Hair follicle dermal papilla cell (primary cell): ENCODE results near the gene LMAN2. TPM values are rescaled to one million over a fixed set of nuclear protein-coding genes. Genes with fewer than 3 reads are reported as not detected.

ENCODE experiments used
- total RNA-seq: library from RNA; depleted of rRNA; stranded (reverse); fragments of >200 nt; gene quantifications from 2 replicates; pipeline ENCODE4 v1.2.3, GENCODE V29; 2012

Gene LMAN2, protein sequence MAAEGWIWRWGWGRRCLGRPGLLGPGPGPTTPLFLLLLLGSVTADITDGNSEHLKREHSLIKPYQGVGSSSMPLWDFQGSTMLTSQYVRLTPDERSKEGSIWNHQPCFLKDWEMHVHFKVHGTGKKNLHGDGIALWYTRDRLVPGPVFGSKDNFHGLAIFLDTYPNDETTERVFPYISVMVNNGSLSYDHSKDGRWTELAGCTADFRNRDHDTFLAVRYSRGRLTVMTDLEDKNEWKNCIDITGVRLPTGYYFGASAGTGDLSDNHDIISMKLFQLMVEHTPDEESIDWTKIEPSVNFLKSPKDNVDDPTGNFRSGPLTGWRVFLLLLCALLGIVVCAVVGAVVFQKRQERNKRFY
- 234 and 285 TPM in 2 replicates for total RNA-seq

DNA sequence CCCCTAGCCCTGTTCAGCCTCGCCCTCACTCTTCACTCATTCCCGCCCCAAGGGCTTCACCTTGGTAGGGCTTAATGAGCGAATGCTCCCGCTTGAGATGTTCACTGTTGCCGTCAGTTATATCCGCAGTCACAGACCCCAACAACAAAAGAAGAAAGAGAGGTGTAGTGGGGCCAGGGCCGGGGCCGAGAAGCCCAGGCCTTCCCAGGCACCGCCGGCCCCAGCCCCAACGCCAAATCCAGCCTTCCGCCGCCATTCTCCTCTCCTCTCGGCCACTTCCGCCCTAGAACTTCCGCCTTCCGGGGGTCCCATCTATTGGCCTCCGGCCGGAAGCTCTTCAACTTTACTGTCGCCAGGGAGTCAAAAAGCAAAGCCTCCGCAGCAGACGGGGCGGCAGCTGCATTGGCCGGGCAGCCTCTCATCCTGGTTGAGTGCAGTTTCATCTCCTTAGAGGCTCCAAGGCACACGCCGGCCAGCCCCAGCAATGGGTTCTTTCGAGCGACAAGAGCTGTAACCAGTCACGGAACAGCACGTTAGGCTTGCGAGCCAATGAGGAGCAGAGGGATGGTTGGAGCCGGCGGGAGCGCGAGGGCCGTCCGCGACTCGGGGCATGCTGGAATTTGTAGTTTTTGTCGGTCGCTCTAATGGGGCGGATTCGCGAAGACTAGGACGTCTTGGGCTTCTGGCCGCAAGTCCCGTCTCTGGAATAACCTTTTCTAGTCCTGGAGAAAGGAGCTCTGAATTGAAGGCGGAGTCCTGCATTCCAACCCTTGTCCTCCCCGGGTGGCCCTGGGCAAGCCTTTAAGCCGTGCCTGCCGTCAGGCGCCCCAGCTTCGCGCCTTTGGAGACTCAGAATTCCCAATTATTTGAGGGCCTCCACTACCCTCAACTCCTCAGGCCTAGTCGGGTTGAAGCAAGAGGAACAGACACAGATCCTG lies at the start of gene LMAN2:
TSS of gene LMAN2 (minus strand) at position 277 of the 938 bp plus-strand sequence. CDS start at position 256, 21 bp downstream.

DNA sequence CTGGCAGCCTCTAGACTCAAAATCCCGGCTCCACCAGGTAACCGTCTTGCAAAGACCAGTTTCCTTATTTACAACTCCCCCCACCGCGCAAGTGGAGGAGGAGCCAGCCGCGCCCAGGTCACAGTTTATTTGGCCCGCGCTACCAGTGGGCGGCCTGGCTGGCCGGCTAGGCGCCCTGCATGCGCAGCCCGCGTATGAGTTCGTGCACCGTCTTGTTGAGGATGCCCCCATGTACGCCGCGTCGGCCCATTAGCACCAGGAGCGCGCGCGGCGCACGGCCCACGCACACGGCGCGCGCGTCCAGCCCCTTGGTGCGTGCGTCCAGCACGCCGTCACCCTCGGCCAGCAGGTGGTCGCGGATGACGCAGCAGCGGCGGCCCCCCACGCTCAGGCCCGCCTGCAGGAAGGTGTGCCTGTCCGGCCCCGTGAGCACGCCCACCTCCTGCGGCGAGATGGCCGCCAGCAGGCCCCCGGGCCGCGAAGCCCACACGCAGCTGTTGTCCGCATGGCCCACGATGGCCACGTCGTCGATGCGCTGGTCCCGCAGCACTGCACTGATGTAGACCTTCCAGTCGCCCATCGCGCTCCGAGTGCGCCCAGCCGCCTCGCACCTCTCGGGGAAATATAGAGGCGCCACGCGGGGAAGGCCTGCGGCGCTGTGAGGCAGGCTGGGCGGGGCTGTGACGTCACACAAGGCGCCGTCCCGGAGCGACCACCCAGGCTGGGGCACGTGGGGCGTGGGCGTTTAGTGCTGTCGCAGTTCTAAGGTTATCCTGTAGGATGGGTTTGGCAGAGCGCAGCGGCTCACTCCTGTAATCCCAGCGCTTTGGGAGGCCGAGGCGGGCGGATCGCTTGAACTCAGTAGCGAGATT lies 48.8 kb upstream of the LMAN2 start, which contains the start of gene PFN3:
TSS of gene PFN3 (minus strand) at position 665 of the 872 bp plus-strand sequence. CDS start at position 580, 85 bp downstream.

DNA sequence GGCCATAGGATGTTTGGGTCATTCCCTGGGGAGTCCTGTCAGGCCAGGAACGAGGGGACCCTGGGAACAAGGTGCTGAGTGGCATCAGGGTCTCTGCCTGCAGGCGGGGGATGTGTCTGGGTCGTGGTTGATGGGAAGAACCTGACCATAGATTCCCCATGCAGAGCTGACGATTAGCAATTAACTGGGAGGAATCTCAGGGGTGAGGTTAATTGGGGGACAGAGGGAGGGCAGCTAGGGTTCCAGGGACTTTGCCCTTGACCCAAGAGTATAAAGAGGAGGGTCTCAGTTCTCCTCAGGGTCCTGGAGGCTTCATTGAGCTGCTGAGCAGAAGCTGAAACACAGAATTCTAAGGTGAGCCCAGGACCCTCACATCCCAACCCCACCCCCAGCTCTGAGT lies 32.7 kb upstream of the LMAN2 start, which contains the start of gene SLC34A1:
TSS of gene SLC34A1 (plus strand) at position 301 of the 400 bp plus-strand sequence. CDS start 1,308 bp downstream, outside the sequence.

DNA sequence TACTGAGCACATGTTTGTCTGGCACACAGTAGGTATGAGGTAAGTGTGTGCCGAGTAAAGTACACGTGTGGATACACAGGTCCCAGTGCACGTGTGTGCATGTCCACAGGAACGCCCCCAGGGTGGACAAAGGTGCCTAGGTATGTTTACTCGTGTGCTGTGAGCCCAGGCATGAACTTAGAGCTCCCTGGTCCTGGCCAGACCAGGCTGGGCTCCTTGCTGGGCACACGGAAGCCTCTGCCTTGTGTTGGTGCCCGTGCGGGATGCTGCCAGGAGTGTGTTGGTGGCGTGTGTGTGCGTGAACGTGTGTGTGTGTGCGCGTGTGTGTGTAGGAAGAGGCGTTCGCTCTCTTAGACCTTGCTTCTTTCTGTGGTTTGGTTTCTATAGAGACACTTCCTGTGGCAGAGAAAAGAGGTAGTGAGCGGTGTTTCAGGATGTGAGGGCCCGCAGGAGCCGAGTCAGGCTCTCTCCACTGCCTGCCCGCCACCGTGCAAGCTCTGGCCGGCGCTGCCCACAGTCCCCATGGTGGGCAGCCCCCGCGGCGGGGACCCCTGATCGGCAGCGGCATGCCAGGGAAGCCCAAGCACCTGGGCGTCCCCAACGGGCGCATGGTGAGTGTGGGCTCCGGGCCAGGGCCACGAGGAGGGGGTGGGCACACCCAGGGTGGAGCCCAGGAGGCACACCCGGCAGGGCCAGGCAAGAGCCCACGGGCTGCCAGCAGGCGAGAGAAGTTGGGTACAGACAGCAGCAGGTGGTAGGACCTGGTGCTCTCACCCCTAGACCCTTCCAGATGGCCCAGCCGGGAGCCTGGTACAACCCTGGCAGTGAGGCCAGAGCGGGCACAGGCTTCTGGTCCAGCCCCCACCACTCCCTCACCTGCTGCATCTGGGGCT lies 6.2 kb upstream of the LMAN2 start, which contains the start of gene RGS14:
TSS of gene RGS14 (plus strand) at position 466 of the 893 bp plus-strand sequence. CDS start at position 567, 101 bp downstream.

DNA sequence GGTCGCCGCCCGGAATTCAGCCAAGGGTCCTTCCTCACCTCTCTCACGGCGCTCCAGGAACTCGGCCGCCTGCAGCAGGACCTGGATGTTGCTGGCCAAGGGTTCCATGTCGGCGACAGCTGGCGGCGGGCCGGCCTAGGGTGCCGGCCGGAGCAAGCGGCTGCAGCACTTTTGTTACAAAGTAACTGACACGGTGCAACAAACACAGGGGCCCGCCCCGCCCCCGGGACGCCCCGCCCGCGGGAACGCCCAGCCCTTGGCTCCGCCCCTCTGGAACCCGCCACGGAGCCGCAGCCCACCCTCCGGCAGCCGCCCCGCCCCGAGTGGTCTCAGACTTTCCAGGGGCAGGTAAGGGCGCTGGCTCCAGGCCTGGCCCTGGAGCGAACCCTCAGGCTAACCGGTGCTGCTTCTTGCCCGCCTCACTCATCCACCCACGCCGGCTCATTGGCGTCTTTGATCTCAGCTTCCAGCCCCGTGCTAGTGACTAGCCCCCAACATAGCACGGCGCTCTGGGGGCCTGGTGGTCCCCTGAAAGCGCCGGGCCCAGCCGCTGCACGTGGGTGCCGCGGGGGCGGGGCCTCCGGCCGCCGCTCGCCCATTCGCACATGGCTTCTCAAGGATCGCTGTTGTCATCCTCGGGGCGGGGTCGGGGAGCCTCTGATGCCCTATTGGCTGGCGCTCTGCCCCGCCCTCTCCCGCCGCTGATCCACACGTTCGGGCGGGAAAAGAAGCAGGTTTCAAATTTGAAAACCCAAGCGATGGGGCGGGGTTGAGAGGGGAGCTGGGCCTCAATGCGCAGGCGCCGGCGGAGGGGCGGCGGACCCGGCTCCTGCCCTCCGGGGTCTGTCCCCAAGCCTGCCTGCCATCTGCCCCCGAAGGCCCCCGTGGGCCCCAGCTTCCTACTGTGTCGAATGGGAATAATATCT lies 39.5 kb downstream of the LMAN2 start, which contains the start of gene MXD3:
TSS of gene MXD3 (minus strand) at position 176 of the 926 bp plus-strand sequence. CDS start at position 108, 68 bp downstream.

DNA sequence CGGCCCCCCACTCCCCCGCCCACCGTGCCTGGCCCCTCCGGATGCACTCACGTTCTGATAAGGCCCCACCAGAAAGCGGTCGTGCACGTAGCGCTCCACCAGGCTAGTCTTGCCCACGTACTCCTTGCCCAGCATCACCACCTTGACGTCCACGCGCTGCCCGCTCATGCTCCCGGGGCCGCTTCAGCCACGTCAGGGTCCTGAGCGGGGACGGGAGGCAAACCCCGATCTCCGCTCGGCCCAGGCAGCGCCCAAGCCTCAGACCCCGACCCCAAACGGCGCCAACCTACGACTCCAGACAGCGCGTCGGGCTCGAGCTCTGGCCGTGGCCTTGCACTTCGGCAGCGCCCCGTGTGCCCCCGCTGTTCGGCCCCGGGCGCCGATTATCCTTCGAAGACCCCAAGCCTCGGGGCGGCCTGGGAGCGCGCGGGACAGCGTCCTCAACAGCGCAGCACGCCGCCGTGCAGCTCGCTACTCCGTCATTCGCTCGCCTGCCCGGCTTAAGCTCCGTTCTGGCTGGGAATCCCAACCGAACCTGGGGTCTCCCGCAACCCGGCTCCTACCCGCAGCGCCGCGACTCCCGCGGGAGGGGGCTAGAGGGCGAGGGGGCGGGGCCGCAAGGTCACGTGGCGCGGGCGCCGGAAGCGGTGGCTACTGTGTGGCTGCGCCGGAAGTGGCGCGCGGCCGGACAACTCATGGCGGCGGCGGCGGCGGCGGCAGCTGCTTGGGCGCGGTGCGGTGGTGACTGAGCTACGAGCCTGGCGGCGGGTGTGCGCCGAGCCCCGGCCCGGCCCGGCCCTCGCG lies 48.1 kb downstream of the LMAN2 start, which contains the start of the genes PRELID1 and RAB24:
TSS of gene PRELID1 (plus strand) at position 679 of the 804 bp plus-strand sequence. CDS start 187 bp downstream, outside the sequence.
TSS of gene RAB24 (minus strand) at position 599 of the 804 bp plus-strand sequence. CDS start at position 168, 431 bp downstream.

Other genes starting within 250 kb of the LMAN2 start
- 39.6 and 58.1 TPM in 2 replicates for gene NSD1, start 217.9 kb downstream of the LMAN2 start, total RNA-seq
- gene RAB24, start 47.9 kb downstream of the LMAN2 start, total RNA-seq, result 16.9 and 25.1 TPM in 2 replicates
- 55.8 and 65.1 TPM in 2 replicates for gene PRELID1, start 47.9 kb downstream of the LMAN2 start, total RNA-seq
- 2.3 and 3.1 TPM in 2 replicates for gene MXD3, start 39.8 kb downstream of the LMAN2 start, total RNA-seq
- 0.49 and 1.7 TPM in 2 replicates for gene RGS14, start 6.3 kb upstream of the LMAN2 start, total RNA-seq
- gene SLC34A1, start 32.8 kb upstream of the LMAN2 start, total RNA-seq, result not detected in 2 replicates
- not detected in 2 replicates for gene PFN3, start 49.0 kb upstream of the LMAN2 start, total RNA-seq
- 0.12 TPM in 1 of 2 replicates, not detected in the other for gene F12, start 57.9 kb upstream of the LMAN2 start, total RNA-seq
- 17.0 and 18.3 TPM in 2 replicates for gene GRK6, start 75.0 kb upstream of the LMAN2 start, total RNA-seq
- 8.6 and 14.6 TPM in 2 replicates for gene PRR7, start 95.1 kb upstream of the LMAN2 start, total RNA-seq
- 130 and 152 TPM in 2 replicates for gene DBN1, start 122.0 kb upstream of the LMAN2 start, total RNA-seq
- gene PDLIM7, start 145.9 kb upstream of the LMAN2 start, total RNA-seq, result 258 and 260 TPM in 2 replicates
- gene DOK3, start 158.2 kb upstream of the LMAN2 start, total RNA-seq, result 1.9 and 3.9 TPM in 2 replicates
- 52.9 and 63.6 TPM in 2 replicates for gene DDX41, start 165.3 kb upstream of the LMAN2 start, total RNA-seq
- gene FAM193B, start 202.9 kb upstream of the LMAN2 start, total RNA-seq, result 32.9 and 39.8 TPM in 2 replicates
- gene TMED9, start 240.5 kb upstream of the LMAN2 start, total RNA-seq, result 133 and 136 TPM in 2 replicates
- 34.2 and 36.7 TPM in 2 replicates for gene B4GALT7, start 248.5 kb upstream of the LMAN2 start, total RNA-seq